GM21360 (cell line): Measurements from ENCODE around the gene ACTN3.
"Not testable (repeated sequence)": the region's sequence is repeated elsewhere in the genome, so short reads cannot be mapped to it uniquely, and the experiment has no call there.

ENCODE experiments used
- ATAC-seq: cut with Tn5 transposase; IDR thresholded peaks from one replicate; pipeline ENCODE4 v1.9.1; 2021; ENCODE audit warnings: mild to moderate bottlenecking, moderate library complexity; ENCODE audit not compliant: unreplicated experiment

ACTN3 gene

GRCh38 chr11:66544952-66545351 is 1.8 kb upstream of the ACTN3 start:
- not testable (repeated sequence) for ATAC-seq

GRCh38 chr11:66545701-66546367 is 869 bp upstream of the ACTN3 start, which contains the start of gene ZDHHC24:
Gene ZDHHC24, minus strand, starts transcription at chr11:66546048. Its CDS starts 45 bp downstream, at chr11:66546003.
- ATAC-seq: peak; percentile 70

- ATAC-seq: no peak
These were observed 411 bp downstream of the ACTN3 start for GRCh38 chr11:66546966-66547661.

- ATAC-seq: no peak
These were observed 933 bp downstream of the ACTN3 start for GRCh38 chr11:66547662-66548009.

GRCh38 chr11:66548041-66548440 is 1.3 kb downstream of the ACTN3 start:
- ATAC-seq: no peak

GRCh38 chr11:66548774-66549630 is 2.3 kb downstream of the ACTN3 start:
- ATAC-seq: no peak

- no peak for ATAC-seq
These were observed 3.0 kb downstream of the ACTN3 start for GRCh38 chr11:66549696-66550095.

- no peak for ATAC-seq
These were observed 4.2 kb downstream of the ACTN3 start for GRCh38 chr11:66550887-66551286.

GRCh38 chr11:66554602-66555001 is 7.9 kb downstream of the ACTN3 start:
- ATAC-seq: no peak

- ATAC-seq: no peak
These were observed 8.7 kb downstream of the ACTN3 start for GRCh38 chr11:66555416-66555815.

GRCh38 chr11:66556086-66556485 is 9.4 kb downstream of the ACTN3 start:
- no peak for ATAC-seq

- no peak for ATAC-seq
These were observed 11.1 kb downstream of the ACTN3 start for GRCh38 chr11:66557733-66558326.

- ATAC-seq: no peak
These were observed 12.6 kb downstream of the ACTN3 start for GRCh38 chr11:66559142-66559865.

- no peak for ATAC-seq
These were observed 13.4 kb downstream of the ACTN3 start for GRCh38 chr11:66559866-66560676.

- no peak for ATAC-seq
These were observed 14.7 kb downstream of the ACTN3 start for GRCh38 chr11:66561178-66561974.

- ATAC-seq: no peak
These were observed 15.2 kb downstream of the ACTN3 start for GRCh38 chr11:66561975-66562248.

GRCh38 chr11:66562275-66562674 is 15.6 kb downstream of the ACTN3 start:
- no peak for ATAC-seq

- no peak for ATAC-seq
These were observed 16.3 kb downstream of the ACTN3 start for GRCh38 chr11:66562907-66563583.

GRCh38 chr11:66563832-66564231 is 17.1 kb downstream of the ACTN3 start:
- no peak for ATAC-seq
